Measurements from ENCODE around the gene CBLB.

GRCh38 chr3:105728771-105729312, 140.0 kb downstream of the CBLB start:
- TF ChIP-seq CTCF (IDR thresholded peaks at IDR 0.05; ENCODE audit: low read depth, low read length, missing input control), result no peak
- TF ChIP-seq RAD21 (IDR thresholded peaks at IDR 0.05), result no peak
- TF ChIP-seq YY1 (IDR thresholded peaks at IDR 0.05), result no peak
- no peak for TF ChIP-seq EGR1 (IDR thresholded peaks at IDR 0.05; ENCODE audit: low read depth in 2 of 2)
- TF ChIP-seq NR2F2 (IDR thresholded peaks at IDR 0.05), result no peak
- no peak for TF ChIP-seq ZBTB33 (IDR thresholded peaks at IDR 0.05)
